ENCODE data around the gene RAET1E.

DNA sequence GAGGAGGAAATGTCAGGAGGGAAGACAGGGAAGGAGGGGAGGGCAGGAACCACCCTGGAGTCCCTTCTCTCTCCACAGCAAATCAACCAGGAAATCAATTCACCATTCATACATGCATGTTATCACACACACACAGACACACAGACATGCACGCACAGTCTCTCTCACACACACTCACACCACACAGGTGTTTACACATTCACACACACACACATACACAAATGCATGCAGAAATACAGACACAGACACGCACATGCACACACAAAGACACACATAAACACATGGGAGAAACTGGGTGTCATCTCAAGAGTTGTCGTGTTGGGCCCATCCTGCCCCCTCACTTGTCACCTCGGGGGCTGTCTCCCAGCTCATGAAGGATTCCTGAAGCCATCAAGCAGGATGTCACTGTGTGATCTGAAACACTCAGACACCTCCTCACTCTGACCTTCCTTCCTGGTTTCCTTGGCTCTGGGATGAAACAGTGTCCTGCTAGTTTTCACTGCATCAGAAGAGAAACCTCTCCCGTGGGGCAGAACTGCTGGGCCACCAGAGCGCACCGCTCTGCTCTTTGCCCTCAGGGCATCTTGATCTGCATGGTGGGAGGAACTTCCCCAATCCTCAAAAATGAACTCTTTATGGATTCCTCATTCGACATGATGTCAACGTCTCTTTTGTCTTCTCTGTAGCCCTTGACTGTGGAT, 15.8 kb upstream of the RAET1E start:
- TF ChIP-seq POLR2A (IDR thresholded peaks at IDR 0.05; ENCODE audit: low read length) (no peak), GATA1 (IDR thresholded peaks at IDR 0.05; ENCODE audit: low read depth, low read length) (no peak)
